CD4-positive, alpha-beta memory T cell (primary cell): Measurements from ENCODE around the gene KDM4C. TPM values are rescaled to one million over a fixed set of nuclear protein-coding genes. Genes with fewer than 3 reads are reported as not detected.
A peak's percentile ranks its signal among the peaks of the same experiment; 100 is the strongest.

Source experiments
- CTCF ChIA-PET: fragments of 350-600 bp; sonication (Branson Sonifier 250); formaldehyde crosslinking; loops from one replicate; lab custom pipeline; 2021; ENCODE audit warnings: inconsistent platforms; ENCODE audit not compliant: partially characterized antibody; lab: Charles Lee
- POLR2A ChIA-PET: fragments of 350-600 bp; sonication (Branson Sonifier 250); formaldehyde crosslinking; loops from one replicate; lab custom pipeline; 2021; ENCODE audit not compliant: partially characterized antibody; lab: Charles Lee
- DNase-seq, 5 donors: peaks; one replicate each; pipeline versions ENCODE4 v3.0.0 to v3.0.0-alpha.2; 2020 to 2022; ENCODE audit warnings: mixed read lengths in 1 of 5
- H3K27ac ChIP-seq: one replicate; pipeline ENCODE4 v1.7.0; 2013; ENCODE audit warnings: low read depth, low read length
- H3K27me3 ChIP-seq: 2 replicates; pipeline ENCODE4 v1.7.0; 2013; ENCODE audit warnings: mild to moderate bottlenecking, low read length, moderate library complexity; ENCODE audit not compliant: insufficient read depth
- H3K36me3 ChIP-seq: 2 replicates; pipeline ENCODE4 v1.7.0; 2013; ENCODE audit warnings: mild to moderate bottlenecking, low read length, moderate library complexity; ENCODE audit not compliant: insufficient read depth
- H3K4me1 ChIP-seq: 2 replicates; pipeline ENCODE4 v1.7.0; 2013; ENCODE audit warnings: mild to moderate bottlenecking, low read length, moderate library complexity; ENCODE audit not compliant: insufficient read depth
- H3K4me3 ChIP-seq, 2 donors: one replicate each; pipeline ENCODE4 v1.7.0; 2013; ENCODE audit warnings: low read length in 2 of 2, mild to moderate bottlenecking in 1 of 2
- H3K9me3 ChIP-seq, 2 donors: one replicate each; pipeline ENCODE4 v1.7.0; 2013; ENCODE audit warnings: low read length in 2 of 2, control low read depth in 1 of 2; ENCODE audit not compliant: control insufficient read depth in 1 of 2
- H3K27ac Mint-ChIP-seq, 7 donors: one replicate each; pipeline ENCODE4 v1.8.0; 2020 to 2021; ENCODE audit warnings: mixed read lengths in 7 of 7, mild to moderate bottlenecking in 6 of 7, inconsistent platforms in 3 of 7, moderate library complexity in 3 of 7
- H3K27me3 Mint-ChIP-seq, 2 donors: one replicate each; pipeline ENCODE4 v1.8.0; 2020 to 2021; ENCODE audit warnings: mixed read lengths in 2 of 2
- H3K36me3 Mint-ChIP-seq, 2 donors: one replicate each; pipeline ENCODE4 v1.8.0; 2020 to 2021; ENCODE audit warnings: mixed read lengths in 2 of 2, inconsistent platforms in 1 of 2, mild to moderate bottlenecking in 1 of 2
- H3K4me1 Mint-ChIP-seq, 4 donors: one replicate each; pipeline ENCODE4 v1.8.0; 2020 to 2021; ENCODE audit warnings: mixed read lengths in 4 of 4, mild to moderate bottlenecking in 1 of 4
- H3K4me3 Mint-ChIP-seq, 8 donors: one replicate each; pipeline ENCODE4 v1.8.0; 2020 to 2021; ENCODE audit warnings: mixed read lengths in 8 of 8, mild to moderate bottlenecking in 7 of 8, moderate library complexity in 6 of 8, inconsistent platforms in 3 of 8
- H3K9me3 Mint-ChIP-seq, 8 donors: one replicate each; pipeline ENCODE4 v1.8.0; 2020 to 2021; ENCODE audit warnings: mixed read lengths in 8 of 8, mild to moderate bottlenecking in 5 of 8, inconsistent platforms in 3 of 8, moderate library complexity in 1 of 8
- intact Hi-C: fragments of 100-400 bp; cut with micrococcal nuclease; formaldehyde crosslinking; loops from one replicate; pipeline ENCODE4 v1.15.1; 2023
- polyA plus RNA-seq, 2 donors: library from polyadenylated mRNA; unstranded; fragments of 300-500 nt; fragmentation: Illumina TruSeq; gene quantifications; one replicate each; pipeline ENCODE4 v1.2.3, GENCODE V29; 2021
- total RNA-seq, 2 experiments: library from RNA; stranded (reverse); gene quantifications; one replicate each; pipeline ENCODE4 v1.2.3, GENCODE V29; 2021

Gene KDM4C
- total and polyA plus RNA-seq, 4 experiments from 2014 or later: 36.3 to 90.7 (median 58.8) TPM

- CTCF ChIA-PET: no interaction called here
- no peak overlapping the region for H3K27ac Mint-ChIP-seq
- peaks cover 0 to 2% of the 10 kb centered on the region in 2 donors for H3K27me3 Mint-ChIP-seq
- no peak overlapping the region for H3K4me3 Mint-ChIP-seq
- no peaks in the 10 kb centered on the region for H3K36me3 ChIP-seq
- H3K4me1 Mint-ChIP-seq: no peaks in the 10 kb centered on the region
- peaks cover 0 to 4% (median 0%) of the 10 kb centered on the region in 8 donors for H3K9me3 Mint-ChIP-seq
- intact Hi-C loops: no loop called here
- no peaks in the 10 kb centered on the region for H3K4me1 ChIP-seq
- H3K36me3 Mint-ChIP-seq: no peaks in the 10 kb centered on the region
- H3K27me3 ChIP-seq: no peaks in the 10 kb centered on the region
- no peak overlapping the region for H3K27ac ChIP-seq
- POLR2A ChIA-PET: no interaction called here
- no peaks in the 10 kb centered on the region for H3K9me3 ChIP-seq
- DNase-seq: no peak
- no peak overlapping the region for H3K4me3 ChIP-seq
Measured at GRCh38 chr9:7209990-7210389, 452.2 kb downstream of the KDM4C start.

GRCh38 chr9:7210854-7211637, 453.3 kb downstream of the KDM4C start:
- DNase-seq: no peak
- ChIA-PET POLR2A (no interaction called here), CTCF (no interaction called here)
- H3K9me3 ChIP-seq: no peaks in the 10 kb centered on the region
- Mint-ChIP-seq H3K27ac (no peak overlapping the region), H3K9me3 (peaks cover 0 to 8% (median 0%) of the 10 kb centered on the region in 8 donors), H3K27me3 (peaks cover 0 to 2% of the 10 kb centered on the region in 2 donors), H3K4me1 (peaks cover 0 to 3% (median 2%) of the 10 kb centered on the region in 4 donors), H3K4me3 (no peak overlapping the region), H3K36me3 (no peaks in the 10 kb centered on the region)
- H3K4me3 ChIP-seq: no peak overlapping the region
- H3K4me1 ChIP-seq: peaks cover under 1% of the 10 kb centered on the region
- H3K27me3 ChIP-seq: no peaks in the 10 kb centered on the region
- intact Hi-C loops: no loop called here
- no peaks in the 10 kb centered on the region for H3K36me3 ChIP-seq
- H3K27ac ChIP-seq: no peak overlapping the region

GRCh38 chr9:7211657-7212056, 453.9 kb downstream of the KDM4C start:
- intact Hi-C loops: no loop called here
- Mint-ChIP-seq H3K36me3 (no peaks in the 10 kb centered on the region), H3K9me3 (peaks cover 0 to 8% (median 0%) of the 10 kb centered on the region in 8 donors), H3K4me1 (peaks cover 2 to 9% (median 6%) of the 10 kb centered on the region in 4 donors), H3K27ac (no peak overlapping the region), H3K27me3 (peaks cover 0 to 2% of the 10 kb centered on the region in 2 donors), H3K4me3 (no peak overlapping the region)
- Histone ChIP-seq H3K36me3 (no peaks in the 10 kb centered on the region), H3K27ac (no peak overlapping the region), H3K4me3 (no peak overlapping the region), H3K9me3 (no peaks in the 10 kb centered on the region), H3K4me1 (peaks cover 4% of the 10 kb centered on the region), H3K27me3 (no peaks in the 10 kb centered on the region)
- ChIA-PET POLR2A (no interaction called here), CTCF (no interaction called here)
- DNase-seq: no peak

- no peaks in the 10 kb centered on the region for H3K27me3 ChIP-seq
- Mint-ChIP-seq H3K4me3 (no peak overlapping the region), H3K36me3 (peaks cover 0 to 2% of the 10 kb centered on the region in 2 donors), H3K4me1 (peaks cover 2 to 10% (median 7%) of the 10 kb centered on the region in 4 donors), H3K9me3 (peaks cover 0 to 10% (median 2%) of the 10 kb centered on the region in 8 donors), H3K27me3 (peaks cover 0 to 3% of the 10 kb centered on the region in 2 donors), H3K27ac (no peak overlapping the region)
- DNase-seq: no peak
- intact Hi-C loops: no loop called here
- CTCF ChIA-PET: no interaction called here
- POLR2A ChIA-PET: no interaction called here
- H3K4me3 ChIP-seq: no peak overlapping the region
- peaks cover 4% of the 10 kb centered on the region for H3K4me1 ChIP-seq
- no peaks in the 10 kb centered on the region for H3K36me3 ChIP-seq
- no peaks in the 10 kb centered on the region for H3K9me3 ChIP-seq
- no peak overlapping the region for H3K27ac ChIP-seq
Measured at GRCh38 chr9:7212101-7212500, 454.3 kb downstream of the KDM4C start.

- DNase-seq: peak in 2 of 5 donors; percentile 2 to 11
- peak overlapping the region in 4 of 8 donors; percentile 3 to 67 (median 6) for H3K4me3 Mint-ChIP-seq
Measured at GRCh38 chr9:7216004-7216841, 458.4 kb downstream of the KDM4C start.

GRCh38 chr9:7223981-7224380, 466.2 kb downstream of the KDM4C start:
- Histone ChIP-seq H3K4me3 (no peak overlapping the region), H3K36me3 (no peaks in the 10 kb centered on the region), H3K27me3 (no peaks in the 10 kb centered on the region), H3K27ac (no peak overlapping the region), H3K4me1 (no peaks in the 10 kb centered on the region), H3K9me3 (no peaks in the 10 kb centered on the region)
- intact Hi-C loops: no loop called here
- peaks cover 0 to 2% of the 10 kb centered on the region in 2 donors for H3K27me3 Mint-ChIP-seq
- peaks cover under 1% of the 10 kb centered on the region in 2 donors for H3K36me3 Mint-ChIP-seq
- DNase-seq: no peak
- peaks cover 0 to 31% (median 15%) of the 10 kb centered on the region in 8 donors for H3K9me3 Mint-ChIP-seq
- H3K27ac Mint-ChIP-seq: no peak overlapping the region
- H3K4me1 Mint-ChIP-seq: peaks cover 0 to 6% (median 3%) of the 10 kb centered on the region in 4 donors
- POLR2A ChIA-PET: no interaction called here
- CTCF ChIA-PET: interaction anchor here (1.9 kb wide), 1 partner anchor 10 kb away, joined by 5 read pairs; no protein-coding TSS in a partner anchor
- no peak overlapping the region for H3K4me3 Mint-ChIP-seq

More at GRCh38 chr9:7216004-7216841, 458.4 kb downstream of the KDM4C start:
- ChIA-PET POLR2A (no interaction called here), CTCF (no interaction called here)
- Histone ChIP-seq H3K4me1 (peaks cover 4% of the 10 kb centered on the region), H3K4me3 (no peak overlapping the region), H3K36me3 (no peaks in the 10 kb centered on the region), H3K9me3 (no peaks in the 10 kb centered on the region), H3K27ac (no peak overlapping the region), H3K27me3 (no peaks in the 10 kb centered on the region)
- H3K27ac Mint-ChIP-seq: peak overlapping the region in 1 of 7 donors; percentile 33
- H3K9me3 Mint-ChIP-seq: peaks cover 0 to 48% (median 24%) of the 10 kb centered on the region in 8 donors
- peaks cover 1 to 2% of the 10 kb centered on the region in 2 donors for H3K27me3 Mint-ChIP-seq
- peaks cover 2 to 12% (median 7%) of the 10 kb centered on the region in 4 donors for H3K4me1 Mint-ChIP-seq
- intact Hi-C loops: no loop called here
- H3K36me3 Mint-ChIP-seq: peaks cover 2 to 9% of the 10 kb centered on the region in 2 donors
